ENCODE data around the gene LRRC37A.
"Not testable (repeated sequence)": the region's sequence is repeated elsewhere in the genome, so short reads cannot be mapped to it uniquely, and the experiment has no call there.

The LRRC37A gene

GRCh38 chr17:46286764-46287221 lies 8.1 kb upstream of the LRRC37A start:
- FAIRE-seq: peak; percentile 55
- TF ChIP-seq CTCF (IDR thresholded peaks at IDR 0.05; ENCODE audit: insufficient read depth, missing control alignments): peak; percentile 92
- DNase-seq (ENCODE audit: insufficient read length, low spot score): peak; percentile 30

GRCh38 chr17:46287587-46287986 lies 7.3 kb upstream of the LRRC37A start:
- not testable (repeated sequence) for DNase-seq (ENCODE audit: insufficient read length, low spot score); FAIRE-seq

GRCh38 chr17:46290906-46291546 lies 3.9 kb upstream of the LRRC37A start:
- not testable (repeated sequence) for FAIRE-seq; DNase-seq (ENCODE audit: insufficient read length, low spot score)

GRCh38 chr17:46291618-46292017 lies 3.3 kb upstream of the LRRC37A start:
- not testable (repeated sequence) for DNase-seq (ENCODE audit: insufficient read length, low spot score); FAIRE-seq

GRCh38 chr17:46341220-46341619 lies 46.3 kb downstream of the LRRC37A start:
- FAIRE-seq; DNase-seq (ENCODE audit: insufficient read length, low spot score): not testable (repeated sequence)

GRCh38 chr17:46342131-46342530 lies 47.2 kb downstream of the LRRC37A start:
- FAIRE-seq; DNase-seq (ENCODE audit: insufficient read length, low spot score): not testable (repeated sequence)

GRCh38 chr17:46348345-46348744 lies 53.4 kb downstream of the LRRC37A start:
- DNase-seq (ENCODE audit: insufficient read length, low spot score); FAIRE-seq: not testable (repeated sequence)

GRCh38 chr17:46349060-46349459 lies 54.1 kb downstream of the LRRC37A start:
- DNase-seq (ENCODE audit: insufficient read length, low spot score); FAIRE-seq: not testable (repeated sequence)

GRCh38 chr17:46353856-46354255 lies 58.9 kb downstream of the LRRC37A start:
- not testable (repeated sequence) for FAIRE-seq; DNase-seq (ENCODE audit: insufficient read length, low spot score)

GRCh38 chr17:46361145-46361735 lies 66.3 kb downstream of the LRRC37A start:
- not testable (repeated sequence) for DNase-seq (ENCODE audit: insufficient read length, low spot score); FAIRE-seq

- not testable (repeated sequence) for DNase-seq (ENCODE audit: insufficient read length, low spot score)
These were observed 66.8 kb downstream of the LRRC37A start, which contains the start of gene ARL17B for GRCh38 chr17:46361755-46362154. TSS of gene ARL17B (minus strand) at chr17:46361766. CDS start at chr17:46358397, 3,369 bp downstream.

GRCh38 chr17:46367520-46367919 lies 72.6 kb downstream of the LRRC37A start:
- not testable (repeated sequence) for FAIRE-seq; DNase-seq (ENCODE audit: insufficient read length, low spot score)

More at GRCh38 chr17:46361755-46362154, 66.8 kb downstream of the LRRC37A start, which contains the start of gene ARL17B:
- peak; percentile 93 for FAIRE-seq

- FAIRE-seq; DNase-seq (ENCODE audit: insufficient read length, low spot score): not testable (repeated sequence)
These were observed 77.6 kb downstream of the LRRC37A start for GRCh38 chr17:46372236-46373229.

- DNase-seq (ENCODE audit: insufficient read length, low spot score): not testable (repeated sequence)
- peak; percentile 32 for FAIRE-seq
These were observed 78.5 kb downstream of the LRRC37A start for GRCh38 chr17:46373418-46373817.

GRCh38 chr17:46383118-46383517 lies 88.2 kb downstream of the LRRC37A start:
- DNase-seq (ENCODE audit: insufficient read length, low spot score); FAIRE-seq: not testable (repeated sequence)

GRCh38 chr17:46385491-46385890 lies 90.6 kb downstream of the LRRC37A start:
- FAIRE-seq; DNase-seq (ENCODE audit: insufficient read length, low spot score): not testable (repeated sequence)

All from D721Med (cell line).